GM15510 (cell line): Measurements from ENCODE around the gene KBTBD6.

Source experiments
- POLR2A ChIP-seq: IDR thresholded peaks from 3 replicates; pipeline ENCODE4 v1.6.1; 2011; ENCODE audit warnings: borderline replicate concordance; ENCODE audit not compliant: insufficient read length; ENCODE audit errors: extremely low read depth

KBTBD6 gene

GRCh38 chr13:41137951-41138350 is 5.3 kb upstream of the KBTBD6 start:
- no peak for TF ChIP-seq POLR2A

GRCh38 chr13:41137241-41137640 is 4.6 kb upstream of the KBTBD6 start:
- no peak for TF ChIP-seq POLR2A

- TF ChIP-seq POLR2A, result no peak
These were observed 3.9 kb upstream of the KBTBD6 start for GRCh38 chr13:41136396-41137031.

- no peak for TF ChIP-seq POLR2A
These were observed 1.3 kb upstream of the KBTBD6 start for GRCh38 chr13:41133951-41134350.

GRCh38 chr13:41130356-41130755 is 2.2 kb downstream of the KBTBD6 start:
- no peak for TF ChIP-seq POLR2A

GRCh38 chr13:41127701-41128100 is 4.9 kb downstream of the KBTBD6 start:
- TF ChIP-seq POLR2A, result no peak

- TF ChIP-seq POLR2A, result no peak
These were observed 9.8 kb downstream of the KBTBD6 start for GRCh38 chr13:41122838-41123237.

GRCh38 chr13:41117869-41118268 is 14.7 kb downstream of the KBTBD6 start:
- no peak for TF ChIP-seq POLR2A

- no peak for TF ChIP-seq POLR2A
These were observed 21.1 kb downstream of the KBTBD6 start for GRCh38 chr13:41111454-41111853.

GRCh38 chr13:41107584-41108014 is 25.0 kb downstream of the KBTBD6 start:
- no peak for TF ChIP-seq POLR2A

- TF ChIP-seq POLR2A, result no peak
These were observed 25.5 kb downstream of the KBTBD6 start for GRCh38 chr13:41107104-41107571.

GRCh38 chr13:41099986-41100385 is 32.6 kb downstream of the KBTBD6 start:
- TF ChIP-seq POLR2A, result no peak

- no peak for TF ChIP-seq POLR2A
These were observed 33.8 kb downstream of the KBTBD6 start for GRCh38 chr13:41098761-41099160.

- no peak for TF ChIP-seq POLR2A
These were observed 46.5 kb downstream of the KBTBD6 start for GRCh38 chr13:41085961-41086585.

GRCh38 chr13:41079725-41080124 is 52.9 kb downstream of the KBTBD6 start:
- TF ChIP-seq POLR2A, result no peak
